ENCODE data around the gene PSME3.

- TF ChIP-seq CTCF (IDR thresholded peaks at IDR 0.05) (peak in 2 of 4 experiments; percentile 8 to 20), POLR2AphosphoS5 (IDR thresholded peaks at IDR 0.05) (peak; percentile 97)
Observed at GRCh38 chr17:42832934-42833766, at the start of gene PSME3.
